ENCODE data around the gene THBD.

DNA sequence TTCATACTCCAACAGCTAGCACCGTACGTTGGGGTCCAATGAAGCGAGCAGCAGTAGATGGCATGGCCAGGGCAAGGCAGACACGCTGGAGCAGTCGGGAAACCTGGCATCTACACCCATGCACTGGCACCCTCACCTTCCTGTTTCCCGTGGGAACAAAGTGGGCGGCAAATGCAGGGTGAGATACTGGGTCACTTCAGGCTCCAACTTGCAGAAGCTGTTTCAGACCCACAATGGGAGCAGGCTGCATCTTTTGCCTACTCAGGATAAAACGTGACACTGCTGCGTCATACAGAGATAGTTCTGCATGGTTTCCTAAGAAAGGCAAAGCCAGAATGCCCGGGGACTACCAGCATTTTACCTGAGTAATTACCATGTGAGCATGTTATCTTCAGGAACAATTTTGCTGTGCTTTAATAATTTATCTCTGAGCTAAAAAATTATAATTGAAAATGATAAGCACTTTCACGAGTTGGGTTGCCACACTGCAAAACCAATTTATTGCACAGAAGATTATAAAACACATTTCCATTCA is 47.6 kb upstream of the THBD start:
- TF ChIP-seq CREB1 (IDR thresholded peaks at IDR 0.05; ENCODE audit: low read depth), result no peak
- no peak for TF ChIP-seq YY1 (IDR thresholded peaks at IDR 0.05; ENCODE audit: low read depth)
- TF ChIP-seq, protein P1, sequence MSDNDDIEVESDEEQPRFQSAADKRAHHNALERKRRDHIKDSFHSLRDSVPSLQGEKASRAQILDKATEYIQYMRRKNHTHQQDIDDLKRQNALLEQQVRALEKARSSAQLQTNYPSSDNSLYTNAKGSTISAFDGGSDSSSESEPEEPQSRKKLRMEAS (IDR thresholded peaks at IDR 0.05), result no peak
- no peak for TF ChIP-seq TAF1 (IDR thresholded peaks at IDR 0.05; ENCODE audit: low read depth)
- no peak for TF ChIP-seq RAD21 (IDR thresholded peaks at IDR 0.05; ENCODE audit: low read depth)
- no peak for TF ChIP-seq ZBTB7A (IDR thresholded peaks at IDR 0.05; ENCODE audit: low read depth)
- no peak for TF ChIP-seq EP300 (IDR thresholded peaks at IDR 0.05; ENCODE audit: borderline replicate concordance)
- TF ChIP-seq, protein P2, sequence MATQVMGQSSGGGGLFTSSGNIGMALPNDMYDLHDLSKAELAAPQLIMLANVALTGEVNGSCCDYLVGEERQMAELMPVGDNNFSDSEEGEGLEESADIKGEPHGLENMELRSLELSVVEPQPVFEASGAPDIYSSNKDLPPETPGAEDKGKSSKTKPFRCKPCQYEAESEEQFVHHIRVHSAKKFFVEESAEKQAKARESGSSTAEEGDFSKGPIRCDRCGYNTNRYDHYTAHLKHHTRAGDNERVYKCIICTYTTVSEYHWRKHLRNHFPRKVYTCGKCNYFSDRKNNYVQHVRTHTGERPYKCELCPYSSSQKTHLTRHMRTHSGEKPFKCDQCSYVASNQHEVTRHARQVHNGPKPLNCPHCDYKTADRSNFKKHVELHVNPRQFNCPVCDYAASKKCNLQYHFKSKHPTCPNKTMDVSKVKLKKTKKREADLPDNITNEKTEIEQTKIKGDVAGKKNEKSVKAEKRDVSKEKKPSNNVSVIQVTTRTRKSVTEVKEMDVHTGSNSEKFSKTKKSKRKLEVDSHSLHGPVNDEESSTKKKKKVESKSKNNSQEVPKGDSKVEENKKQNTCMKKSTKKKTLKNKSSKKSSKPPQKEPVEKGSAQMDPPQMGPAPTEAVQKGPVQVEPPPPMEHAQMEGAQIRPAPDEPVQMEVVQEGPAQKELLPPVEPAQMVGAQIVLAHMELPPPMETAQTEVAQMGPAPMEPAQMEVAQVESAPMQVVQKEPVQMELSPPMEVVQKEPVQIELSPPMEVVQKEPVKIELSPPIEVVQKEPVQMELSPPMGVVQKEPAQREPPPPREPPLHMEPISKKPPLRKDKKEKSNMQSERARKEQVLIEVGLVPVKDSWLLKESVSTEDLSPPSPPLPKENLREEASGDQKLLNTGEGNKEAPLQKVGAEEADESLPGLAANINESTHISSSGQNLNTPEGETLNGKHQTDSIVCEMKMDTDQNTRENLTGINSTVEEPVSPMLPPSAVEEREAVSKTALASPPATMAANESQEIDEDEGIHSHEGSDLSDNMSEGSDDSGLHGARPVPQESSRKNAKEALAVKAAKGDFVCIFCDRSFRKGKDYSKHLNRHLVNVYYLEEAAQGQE (IDR thresholded peaks at IDR 0.05; ENCODE audit: low read depth), result no peak
- TF ChIP-seq, protein P3, sequence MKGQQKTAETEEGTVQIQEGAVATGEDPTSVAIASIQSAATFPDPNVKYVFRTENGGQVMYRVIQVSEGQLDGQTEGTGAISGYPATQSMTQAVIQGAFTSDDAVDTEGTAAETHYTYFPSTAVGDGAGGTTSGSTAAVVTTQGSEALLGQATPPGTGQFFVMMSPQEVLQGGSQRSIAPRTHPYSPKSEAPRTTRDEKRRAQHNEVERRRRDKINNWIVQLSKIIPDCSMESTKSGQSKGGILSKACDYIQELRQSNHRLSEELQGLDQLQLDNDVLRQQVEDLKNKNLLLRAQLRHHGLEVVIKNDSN (IDR thresholded peaks at IDR 0.05), result no peak
- no peak for TF ChIP-seq TCF12 (IDR thresholded peaks at IDR 0.05; ENCODE audit: low read depth)
- TF ChIP-seq NFIC (IDR thresholded peaks at IDR 0.05), result no peak
- TF ChIP-seq TEAD4 (IDR thresholded peaks at IDR 0.05), result no peak
- no peak for TF ChIP-seq CEBPB (IDR thresholded peaks at IDR 0.05)
- no peak for TF ChIP-seq EGR1 (IDR thresholded peaks at IDR 0.05)

Data from Ishikawa (cell line).